ENCODE results near the gene CARD14.

DNA sequence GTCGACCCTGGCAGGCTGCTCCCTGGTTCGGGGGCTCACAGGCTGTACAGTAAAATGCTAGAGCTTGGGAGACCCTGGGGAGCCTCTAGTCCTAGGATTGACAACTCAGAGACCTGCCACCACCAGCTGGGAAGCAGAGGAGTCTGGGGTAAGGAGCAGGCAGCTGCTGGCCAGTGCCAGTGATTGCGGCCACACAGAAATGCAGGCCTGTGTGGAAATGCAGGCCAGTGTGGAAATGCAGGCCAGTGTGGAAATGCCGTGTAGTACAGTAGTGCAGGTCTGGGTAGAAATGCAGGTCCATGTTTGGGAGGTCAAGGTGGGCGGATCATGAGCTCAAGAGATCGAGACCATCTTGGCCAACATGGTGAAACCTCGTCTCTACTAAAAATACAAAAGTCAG is 26.8 kb downstream of the CARD14 start:
- TF ChIP-seq POLR2AphosphoS5 (IDR thresholded peaks at IDR 0.05; ENCODE audit: low read depth, low read length) (no peak), TAF1 (IDR thresholded peaks at IDR 0.05; ENCODE audit: borderline replicate concordance, insufficient read depth, low read length) (no peak), SIN3A (IDR thresholded peaks at IDR 0.05; ENCODE audit: borderline replicate concordance, insufficient read depth, low read length) (no peak), FOXP2 (optimal IDR thresholded peaks at IDR 0.05; ENCODE audit: borderline replicate concordance, extremely low read depth, extremely low read length, insufficient read depth) (no peak)
- TF ChIP-seq, protein P1, sequence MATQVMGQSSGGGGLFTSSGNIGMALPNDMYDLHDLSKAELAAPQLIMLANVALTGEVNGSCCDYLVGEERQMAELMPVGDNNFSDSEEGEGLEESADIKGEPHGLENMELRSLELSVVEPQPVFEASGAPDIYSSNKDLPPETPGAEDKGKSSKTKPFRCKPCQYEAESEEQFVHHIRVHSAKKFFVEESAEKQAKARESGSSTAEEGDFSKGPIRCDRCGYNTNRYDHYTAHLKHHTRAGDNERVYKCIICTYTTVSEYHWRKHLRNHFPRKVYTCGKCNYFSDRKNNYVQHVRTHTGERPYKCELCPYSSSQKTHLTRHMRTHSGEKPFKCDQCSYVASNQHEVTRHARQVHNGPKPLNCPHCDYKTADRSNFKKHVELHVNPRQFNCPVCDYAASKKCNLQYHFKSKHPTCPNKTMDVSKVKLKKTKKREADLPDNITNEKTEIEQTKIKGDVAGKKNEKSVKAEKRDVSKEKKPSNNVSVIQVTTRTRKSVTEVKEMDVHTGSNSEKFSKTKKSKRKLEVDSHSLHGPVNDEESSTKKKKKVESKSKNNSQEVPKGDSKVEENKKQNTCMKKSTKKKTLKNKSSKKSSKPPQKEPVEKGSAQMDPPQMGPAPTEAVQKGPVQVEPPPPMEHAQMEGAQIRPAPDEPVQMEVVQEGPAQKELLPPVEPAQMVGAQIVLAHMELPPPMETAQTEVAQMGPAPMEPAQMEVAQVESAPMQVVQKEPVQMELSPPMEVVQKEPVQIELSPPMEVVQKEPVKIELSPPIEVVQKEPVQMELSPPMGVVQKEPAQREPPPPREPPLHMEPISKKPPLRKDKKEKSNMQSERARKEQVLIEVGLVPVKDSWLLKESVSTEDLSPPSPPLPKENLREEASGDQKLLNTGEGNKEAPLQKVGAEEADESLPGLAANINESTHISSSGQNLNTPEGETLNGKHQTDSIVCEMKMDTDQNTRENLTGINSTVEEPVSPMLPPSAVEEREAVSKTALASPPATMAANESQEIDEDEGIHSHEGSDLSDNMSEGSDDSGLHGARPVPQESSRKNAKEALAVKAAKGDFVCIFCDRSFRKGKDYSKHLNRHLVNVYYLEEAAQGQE (IDR thresholded peaks at IDR 0.05; ENCODE audit: insufficient read depth in 1 of 2, low read depth in 2 of 2, low read length in 2 of 2) = no peak
